ENCODE results near the gene SUMO3. TPM values are rescaled to one million over a fixed set of nuclear protein-coding genes. Genes with fewer than 3 reads are reported as not detected.

Gene SUMO3
- total RNA-seq, 1 experiment from 2014 or later, result 41.4 TPM

DNA sequence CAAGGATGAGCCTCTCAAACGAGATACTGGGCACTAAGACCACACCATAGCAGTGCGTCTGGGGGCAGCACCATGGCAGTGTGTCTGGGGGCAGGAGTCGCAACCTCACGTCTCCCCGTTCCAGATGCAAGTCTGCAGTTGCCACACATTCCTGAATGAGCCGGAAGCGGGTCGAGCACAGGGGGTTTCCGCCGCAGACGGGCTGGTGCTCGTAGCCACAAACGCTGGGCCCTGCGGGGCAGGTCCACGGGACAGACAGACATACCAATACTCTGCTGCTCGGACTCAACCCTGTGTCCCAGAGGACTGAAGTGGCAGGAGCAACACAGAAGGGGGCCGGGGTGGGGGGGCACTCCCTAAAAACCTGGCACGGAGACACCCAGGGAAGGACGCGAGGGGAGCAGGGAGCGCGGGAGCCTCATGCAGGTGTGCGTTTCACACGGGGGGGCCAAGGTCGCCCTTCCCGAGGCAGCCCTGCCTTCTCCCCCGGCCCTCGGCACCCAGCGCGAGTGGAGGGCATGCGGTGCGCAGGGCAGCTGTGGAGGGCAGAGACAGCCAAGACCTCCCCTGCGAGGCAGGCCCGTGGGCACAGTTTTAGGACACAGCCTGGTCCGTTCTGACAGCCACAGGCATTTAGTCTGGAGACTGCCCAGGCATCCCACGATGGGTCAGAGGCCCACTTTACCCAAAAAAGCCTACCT, 31.1 kb upstream of the SUMO3 start:
- TF ChIP-seq, protein P1, sequence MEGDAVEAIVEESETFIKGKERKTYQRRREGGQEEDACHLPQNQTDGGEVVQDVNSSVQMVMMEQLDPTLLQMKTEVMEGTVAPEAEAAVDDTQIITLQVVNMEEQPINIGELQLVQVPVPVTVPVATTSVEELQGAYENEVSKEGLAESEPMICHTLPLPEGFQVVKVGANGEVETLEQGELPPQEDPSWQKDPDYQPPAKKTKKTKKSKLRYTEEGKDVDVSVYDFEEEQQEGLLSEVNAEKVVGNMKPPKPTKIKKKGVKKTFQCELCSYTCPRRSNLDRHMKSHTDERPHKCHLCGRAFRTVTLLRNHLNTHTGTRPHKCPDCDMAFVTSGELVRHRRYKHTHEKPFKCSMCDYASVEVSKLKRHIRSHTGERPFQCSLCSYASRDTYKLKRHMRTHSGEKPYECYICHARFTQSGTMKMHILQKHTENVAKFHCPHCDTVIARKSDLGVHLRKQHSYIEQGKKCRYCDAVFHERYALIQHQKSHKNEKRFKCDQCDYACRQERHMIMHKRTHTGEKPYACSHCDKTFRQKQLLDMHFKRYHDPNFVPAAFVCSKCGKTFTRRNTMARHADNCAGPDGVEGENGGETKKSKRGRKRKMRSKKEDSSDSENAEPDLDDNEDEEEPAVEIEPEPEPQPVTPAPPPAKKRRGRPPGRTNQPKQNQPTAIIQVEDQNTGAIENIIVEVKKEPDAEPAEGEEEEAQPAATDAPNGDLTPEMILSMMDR (IDR thresholded peaks at IDR 0.05), result no peak
- TF ChIP-seq, protein P2, sequence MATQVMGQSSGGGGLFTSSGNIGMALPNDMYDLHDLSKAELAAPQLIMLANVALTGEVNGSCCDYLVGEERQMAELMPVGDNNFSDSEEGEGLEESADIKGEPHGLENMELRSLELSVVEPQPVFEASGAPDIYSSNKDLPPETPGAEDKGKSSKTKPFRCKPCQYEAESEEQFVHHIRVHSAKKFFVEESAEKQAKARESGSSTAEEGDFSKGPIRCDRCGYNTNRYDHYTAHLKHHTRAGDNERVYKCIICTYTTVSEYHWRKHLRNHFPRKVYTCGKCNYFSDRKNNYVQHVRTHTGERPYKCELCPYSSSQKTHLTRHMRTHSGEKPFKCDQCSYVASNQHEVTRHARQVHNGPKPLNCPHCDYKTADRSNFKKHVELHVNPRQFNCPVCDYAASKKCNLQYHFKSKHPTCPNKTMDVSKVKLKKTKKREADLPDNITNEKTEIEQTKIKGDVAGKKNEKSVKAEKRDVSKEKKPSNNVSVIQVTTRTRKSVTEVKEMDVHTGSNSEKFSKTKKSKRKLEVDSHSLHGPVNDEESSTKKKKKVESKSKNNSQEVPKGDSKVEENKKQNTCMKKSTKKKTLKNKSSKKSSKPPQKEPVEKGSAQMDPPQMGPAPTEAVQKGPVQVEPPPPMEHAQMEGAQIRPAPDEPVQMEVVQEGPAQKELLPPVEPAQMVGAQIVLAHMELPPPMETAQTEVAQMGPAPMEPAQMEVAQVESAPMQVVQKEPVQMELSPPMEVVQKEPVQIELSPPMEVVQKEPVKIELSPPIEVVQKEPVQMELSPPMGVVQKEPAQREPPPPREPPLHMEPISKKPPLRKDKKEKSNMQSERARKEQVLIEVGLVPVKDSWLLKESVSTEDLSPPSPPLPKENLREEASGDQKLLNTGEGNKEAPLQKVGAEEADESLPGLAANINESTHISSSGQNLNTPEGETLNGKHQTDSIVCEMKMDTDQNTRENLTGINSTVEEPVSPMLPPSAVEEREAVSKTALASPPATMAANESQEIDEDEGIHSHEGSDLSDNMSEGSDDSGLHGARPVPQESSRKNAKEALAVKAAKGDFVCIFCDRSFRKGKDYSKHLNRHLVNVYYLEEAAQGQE (IDR thresholded peaks at IDR 0.05; ENCODE audit: insufficient read depth in 1 of 2, low read depth in 2 of 2, low read length in 1 of 2), result no peak
- no peak for TF ChIP-seq SIN3A (IDR thresholded peaks at IDR 0.05; ENCODE audit: borderline replicate concordance, insufficient read depth, low read depth, low read length)
- TF ChIP-seq POLR2AphosphoS5 (IDR thresholded peaks at IDR 0.05; ENCODE audit: low read depth, low read length), result no peak
- no peak for TF ChIP-seq TCF7L2 (IDR thresholded peaks at IDR 0.05; ENCODE audit: low read depth, low read length)
- peaks cover 18% of the 10 kb centered on the region for H3K4me1 ChIP-seq (ENCODE audit: control insufficient read depth, insufficient read depth, low read length)
- no TSS peak for BruUV-seq (replicated peaks)
- no peaks in the 10 kb centered on the region for H3K27me3 ChIP-seq (ENCODE audit: control insufficient read depth, insufficient read depth, low read length)
- ChIA-PET POLR2A (no interaction called here), CTCF (no interaction called here)
- ATAC-seq (no peak), DNase-seq (ENCODE audit: low read depth, low spot score) (no peak)
- no peak overlapping the region for H3K4me3 ChIP-seq (ENCODE audit: low read depth in 2 of 2, low read length in 2 of 2)
- H3K27ac ChIP-seq (ENCODE audit: low read length), result no peak overlapping the region
- intact Hi-C loops (cut with micrococcal nuclease; ENCODE audit: unreplicated experiment) (no loop called here), in situ Hi-C loops (cut with HindIII; ENCODE audit: low pct_unique_long_range_greater_than_20kb, low sequenced_read_pairs) (no loop called here)
- H3K36me3 ChIP-seq (ENCODE audit: control insufficient read depth, insufficient read depth, low read length), result peaks cover 5% of the 10 kb centered on the region
- no peaks in the 10 kb centered on the region for H3K9me3 ChIP-seq (ENCODE audit: control insufficient read depth, insufficient read depth, low read depth, low read length)

GRCh38 chr21:44847261-44848056, 29.6 kb upstream of the SUMO3 start:
- peak; percentile 10; the same call in 1 of the 2 replicates for ATAC-seq
- DNase-seq (ENCODE audit: low read depth, low spot score), result no peak
- H3K27ac ChIP-seq (ENCODE audit: low read length), result 0 out of 2 replicates have a peak overlapping the region, but pooled peaks have one; percentile 7
- intact Hi-C loops (cut with micrococcal nuclease; ENCODE audit: unreplicated experiment), result no loop called here
- TF ChIP-seq, protein P2 (IDR thresholded peaks at IDR 0.05; ENCODE audit: insufficient read depth in 1 of 2, low read depth in 2 of 2, low read length in 1 of 2), result no peak
- no peak for TF ChIP-seq SIN3A (IDR thresholded peaks at IDR 0.05; ENCODE audit: borderline replicate concordance, insufficient read depth, low read depth, low read length)
- TF ChIP-seq POLR2AphosphoS5 (IDR thresholded peaks at IDR 0.05; ENCODE audit: low read depth, low read length), result no peak
- no peak for TF ChIP-seq TCF7L2 (IDR thresholded peaks at IDR 0.05; ENCODE audit: low read depth, low read length)
- TF ChIP-seq, protein P1 (IDR thresholded peaks at IDR 0.05), result no peak
- no peak overlapping the region for H3K4me3 ChIP-seq (ENCODE audit: low read depth in 2 of 2, low read length in 2 of 2)
- CTCF ChIA-PET, result no interaction called here
- BruUV-seq (replicated peaks), result no TSS peak
- H3K27me3 ChIP-seq (ENCODE audit: control insufficient read depth, insufficient read depth, low read length), result no peaks in the 10 kb centered on the region
- POLR2A ChIA-PET, result interaction anchor here (0.7 kb wide), 1 partner anchor 18 kb away, joined by 4 read pairs; no protein-coding TSS in a partner anchor
- in situ Hi-C loops (cut with HindIII; ENCODE audit: low pct_unique_long_range_greater_than_20kb, low sequenced_read_pairs), result no loop called here
- peaks cover 5% of the 10 kb centered on the region for H3K36me3 ChIP-seq (ENCODE audit: control insufficient read depth, insufficient read depth, low read length)
- H3K4me1 ChIP-seq (ENCODE audit: control insufficient read depth, insufficient read depth, low read length), result peaks cover 15% of the 10 kb centered on the region
- no peaks in the 10 kb centered on the region for H3K9me3 ChIP-seq (ENCODE audit: control insufficient read depth, insufficient read depth, low read depth, low read length)

Measured in Panc1 (cell line).